Trophoblast cell (in vitro differentiated cells and primary cell): ENCODE data around the gene ZSWIM9.

Experiments used
- DNase-seq, 2 donors: peaks; one replicate each; pipeline ENCODE4 v3.0.0-alpha.2; 2016
- H2AFZ ChIP-seq: 2 replicates; pipeline ENCODE4 v1.6.1; 2013; ENCODE audit warnings: low read length, moderate library complexity, mild to moderate bottlenecking; ENCODE audit not compliant: insufficient read depth, poor library complexity
- H2AK5ac ChIP-seq: 2 replicates; pipeline ENCODE4 v1.6.1; 2013; ENCODE audit warnings: mild to moderate bottlenecking, low read length
- H2BK120ac ChIP-seq: 2 replicates; pipeline ENCODE4 v1.6.1; 2013; ENCODE audit warnings: low read length, mild to moderate bottlenecking, moderate library complexity; ENCODE audit not compliant: insufficient read depth, poor library complexity
- H2BK12ac ChIP-seq: 2 replicates; pipeline ENCODE4 v1.6.1; 2013; ENCODE audit warnings: mild to moderate bottlenecking, low read length, moderate library complexity
- H2BK5ac ChIP-seq: 2 replicates; pipeline ENCODE4 v1.6.1; 2013; ENCODE audit warnings: low read length, low read depth, moderate library complexity, mild to moderate bottlenecking; ENCODE audit not compliant: poor library complexity
- H3K14ac ChIP-seq: 2 replicates; pipeline ENCODE4 v1.6.1; 2013; ENCODE audit warnings: mild to moderate bottlenecking, low read length
- H3K18ac ChIP-seq: 2 replicates; pipeline ENCODE4 v1.6.1; 2013; ENCODE audit warnings: mild to moderate bottlenecking, low read length
- H3K23ac ChIP-seq: 2 replicates; pipeline ENCODE4 v1.6.1; 2013; ENCODE audit warnings: low read length
- H3K27ac ChIP-seq: 2 replicates; pipeline ENCODE4 v1.5.1; 2013; ENCODE audit warnings: low read depth, mild to moderate bottlenecking, inconsistent platforms, low read length, moderate library complexity
- H3K27me3 ChIP-seq: 2 replicates; pipeline ENCODE4 v1.6.1; 2013; ENCODE audit warnings: inconsistent platforms, mild to moderate bottlenecking, low read length, moderate library complexity; ENCODE audit not compliant: insufficient read depth
- H3K36me3 ChIP-seq, 2 experiments: 1 replicate in 1 of 2; 2 replicates in 1 of 2; pipeline ENCODE4 v1.6.1; 2013; ENCODE audit warnings: low read length in 2 of 2, mild to moderate bottlenecking in 2 of 2, moderate library complexity in 1 of 2; ENCODE audit not compliant: insufficient read depth in 2 of 2, control insufficient read depth in 1 of 2
- H3K4ac ChIP-seq: 2 replicates; pipeline ENCODE4 v1.6.1; 2013; ENCODE audit warnings: low read depth, mild to moderate bottlenecking, low read length, moderate library complexity
- H3K4me1 ChIP-seq, 2 experiments: 1 replicate in 1 of 2; 2 replicates in 1 of 2; pipeline ENCODE4 v1.6.1; 2013; ENCODE audit warnings: low read length in 2 of 2, mild to moderate bottlenecking in 2 of 2, moderate library complexity in 1 of 2; ENCODE audit not compliant: insufficient read depth in 2 of 2, control insufficient read depth in 1 of 2
- H3K4me2 ChIP-seq: 2 replicates; pipeline ENCODE4 v1.6.1; 2013; ENCODE audit warnings: inconsistent platforms, mild to moderate bottlenecking, low read length, moderate library complexity
- H3K4me3 ChIP-seq: 2 replicates; pipeline ENCODE4 v1.5.1; 2013; ENCODE audit warnings: mild to moderate bottlenecking, low read depth, low read length, inconsistent platforms
- H3K79me1 ChIP-seq: one replicate; pipeline ENCODE4 v1.6.1; 2013; ENCODE audit warnings: low read length
- H3K79me2 ChIP-seq: 2 replicates; pipeline ENCODE4 v1.6.1; 2013; ENCODE audit warnings: low read length, mild to moderate bottlenecking; ENCODE audit not compliant: control insufficient read depth, insufficient read depth, poor library complexity
- H3K9ac ChIP-seq: 2 replicates; pipeline ENCODE4 v1.6.1; 2013; ENCODE audit warnings: mild to moderate bottlenecking, low read length
- H3K9me3 ChIP-seq: 2 replicates; pipeline ENCODE4 v1.6.1; 2013; ENCODE audit warnings: low read depth, mild to moderate bottlenecking, control low read depth, inconsistent platforms, low read length; ENCODE audit not compliant: insufficient read depth
- H4K12ac ChIP-seq: 2 replicates; pipeline ENCODE4 v1.6.1; 2013; ENCODE audit warnings: low read depth, mild to moderate bottlenecking, low read length, moderate library complexity
- H4K8ac ChIP-seq: 2 replicates; pipeline ENCODE4 v1.6.1; 2013; ENCODE audit warnings: low read depth, mild to moderate bottlenecking, low read length, moderate library complexity
- H4K91ac ChIP-seq: one replicate; pipeline ENCODE4 v1.6.1; 2013; ENCODE audit warnings: low read depth, mild to moderate bottlenecking, low read length, moderate library complexity
- whole genome bisulfite sequencing: extraction: QIAGEN DNeasy Blood & Tissue Kit; methylation state at CpG from one replicate; pipeline ENCODE4 v1.1.7; 2013; ENCODE audit warnings: missing lambda C conversion rate; ENCODE audit not compliant: insufficient read length, insufficient coverage; ENCODE audit errors: extremely low coverage; 5-methylcytosine and 5-hydroxymethylcytosine counted together

ZSWIM9 gene

DNA sequence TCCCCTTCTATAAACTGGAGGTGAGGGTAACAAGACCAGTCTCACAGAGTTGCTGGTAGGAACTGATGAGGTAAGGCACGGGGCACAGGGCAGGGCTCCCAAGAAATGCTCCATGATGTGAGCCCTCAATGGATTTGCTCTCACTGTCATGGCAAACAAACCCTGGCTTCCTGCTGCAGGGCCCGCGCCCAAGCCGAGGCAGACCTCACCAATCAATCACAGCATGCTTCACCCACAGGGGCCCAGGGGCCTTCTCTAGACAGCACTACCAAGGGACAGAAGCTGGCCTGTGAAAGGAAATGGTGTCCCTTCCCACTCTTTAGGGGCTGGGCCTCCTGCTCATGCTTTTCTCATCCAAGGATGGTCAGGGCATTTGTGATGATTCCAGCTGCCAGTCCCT is 33.9 kb upstream of the ZSWIM9 start:
- peaks cover 3% of the 10 kb centered on the region for H3K79me2 ChIP-seq
- peaks cover 61 to 63% of the 10 kb centered on the region in 2 experiments for H3K36me3 ChIP-seq
- H3K4me2 ChIP-seq = no peak overlapping the region
- no peaks in the 10 kb centered on the region for H3K9me3 ChIP-seq
- no peak overlapping the region for H4K8ac ChIP-seq
- H3K27me3 ChIP-seq = no peaks in the 10 kb centered on the region
- H2AFZ ChIP-seq = no peak overlapping the region
- no peak overlapping the region for H4K12ac ChIP-seq
- H3K14ac ChIP-seq = no peak overlapping the region
- H2AK5ac ChIP-seq = no peak overlapping the region
- no peak overlapping the region for H3K4me3 ChIP-seq
- no peak overlapping the region for H3K27ac ChIP-seq
- peaks cover 7% of the 10 kb centered on the region for H3K79me1 ChIP-seq
- H3K4ac ChIP-seq = no peak overlapping the region
- H4K91ac ChIP-seq = no peak overlapping the region
- WGBS = no CpG with 5 or more reads among the region's 4 CpGs
- H3K23ac ChIP-seq = no peak overlapping the region
- no peak overlapping the region for H3K18ac ChIP-seq
- no peak overlapping the region for H3K9ac ChIP-seq
- DNase-seq = no peak
- H2BK12ac ChIP-seq = no peak overlapping the region
- H3K4me1 ChIP-seq = peaks cover 11 to 15% of the 10 kb centered on the region in 2 experiments
- H2BK5ac ChIP-seq = no peak overlapping the region
- no peak overlapping the region for H2BK120ac ChIP-seq

DNA sequence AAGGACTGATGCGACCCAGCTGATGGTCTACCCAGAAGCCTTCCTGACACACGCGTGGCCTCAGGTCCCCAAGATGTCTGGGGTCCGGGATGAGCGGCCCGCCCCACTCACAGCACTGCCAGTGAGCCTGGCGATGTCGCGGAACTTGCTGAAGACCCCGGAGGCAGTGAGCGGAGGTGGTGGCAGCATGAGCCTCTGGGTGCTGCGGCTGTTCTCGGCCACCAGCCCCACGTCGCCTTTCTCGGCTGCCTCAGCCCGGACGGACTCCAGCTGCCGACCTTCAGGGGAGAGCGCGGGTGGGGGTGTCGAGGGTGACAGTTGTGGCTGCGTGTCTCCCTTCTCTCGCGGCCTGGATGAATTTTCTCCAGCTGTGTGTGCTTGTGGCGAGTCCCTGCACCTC is 33.1 kb upstream of the ZSWIM9 start:
- DNase-seq = no peak
- no peak overlapping the region for H3K4me3 ChIP-seq
- H3K27me3 ChIP-seq = no peaks in the 10 kb centered on the region
- no peak overlapping the region for H3K4me2 ChIP-seq
- H3K27ac ChIP-seq = no peak overlapping the region
- no peak overlapping the region for H3K4ac ChIP-seq
- no peak overlapping the region for H4K91ac ChIP-seq
- no peak overlapping the region for H3K18ac ChIP-seq
- H4K8ac ChIP-seq = no peak overlapping the region
- H2AFZ ChIP-seq = no peak overlapping the region
- no peaks in the 10 kb centered on the region for H3K9me3 ChIP-seq
- H2BK12ac ChIP-seq = no peak overlapping the region
- no peak overlapping the region for H4K12ac ChIP-seq
- peaks cover 56 to 59% of the 10 kb centered on the region in 2 experiments for H3K36me3 ChIP-seq
- H3K4me1 ChIP-seq = peaks cover 11 to 15% of the 10 kb centered on the region in 2 experiments
- no peak overlapping the region for H2BK120ac ChIP-seq
- WGBS = no CpG with 5 or more reads among the region's 26 CpGs
- no peak overlapping the region for H3K23ac ChIP-seq
- no peak overlapping the region for H3K9ac ChIP-seq
- no peak overlapping the region for H3K14ac ChIP-seq
- no peak overlapping the region for H2BK5ac ChIP-seq
- peaks cover 7% of the 10 kb centered on the region for H3K79me1 ChIP-seq
- H3K79me2 ChIP-seq = peaks cover 3% of the 10 kb centered on the region
- H2AK5ac ChIP-seq = no peak overlapping the region

DNA sequence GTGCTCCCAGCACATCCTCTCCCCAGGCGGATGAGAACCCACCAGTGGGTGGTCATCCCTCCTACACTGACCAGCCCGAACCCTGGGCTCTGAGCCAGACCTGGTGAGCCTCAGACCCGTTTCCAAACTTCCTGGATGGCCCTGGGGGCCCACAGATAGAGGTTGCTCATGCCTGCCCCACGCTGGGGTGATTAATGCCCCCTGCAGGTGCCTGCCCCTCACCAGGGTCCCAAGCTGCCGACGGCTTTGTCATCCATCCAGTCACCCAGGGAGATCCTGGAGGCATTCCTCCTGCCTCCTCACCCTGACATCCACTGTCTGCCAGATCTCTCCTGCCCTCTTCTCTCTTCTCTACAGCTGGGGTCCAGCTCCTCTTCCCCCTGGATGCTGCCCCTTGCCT is 31.4 kb upstream of the ZSWIM9 start:
- no peak overlapping the region for H3K18ac ChIP-seq
- H3K27me3 ChIP-seq = no peaks in the 10 kb centered on the region
- no peak overlapping the region for H3K4ac ChIP-seq
- peak overlapping the region; percentile 32 for H2AK5ac ChIP-seq
- H3K14ac ChIP-seq = no peak overlapping the region
- no peak overlapping the region for H4K12ac ChIP-seq
- H3K36me3 ChIP-seq = peaks cover 57 to 58% of the 10 kb centered on the region in 2 experiments
- H3K23ac ChIP-seq = no peak overlapping the region
- peaks cover 7% of the 10 kb centered on the region for H3K79me1 ChIP-seq
- no peak overlapping the region for H3K27ac ChIP-seq
- peak overlapping the region; percentile 78 for H4K91ac ChIP-seq
- no CpG with 5 or more reads among the region's 6 CpGs for WGBS
- H2BK12ac ChIP-seq = peak overlapping the region; percentile 44
- H3K79me2 ChIP-seq = peaks cover 3% of the 10 kb centered on the region
- H3K9ac ChIP-seq = no peak overlapping the region
- H4K8ac ChIP-seq = no peak overlapping the region
- no peak overlapping the region for H3K4me2 ChIP-seq
- no peaks in the 10 kb centered on the region for H3K9me3 ChIP-seq
- peaks cover 11 to 15% of the 10 kb centered on the region in 2 experiments for H3K4me1 ChIP-seq
- DNase-seq = no peak
- H2BK120ac ChIP-seq = no peak overlapping the region
- no peak overlapping the region for H2BK5ac ChIP-seq
- no peak overlapping the region for H2AFZ ChIP-seq
- H3K4me3 ChIP-seq = no peak overlapping the region

DNA sequence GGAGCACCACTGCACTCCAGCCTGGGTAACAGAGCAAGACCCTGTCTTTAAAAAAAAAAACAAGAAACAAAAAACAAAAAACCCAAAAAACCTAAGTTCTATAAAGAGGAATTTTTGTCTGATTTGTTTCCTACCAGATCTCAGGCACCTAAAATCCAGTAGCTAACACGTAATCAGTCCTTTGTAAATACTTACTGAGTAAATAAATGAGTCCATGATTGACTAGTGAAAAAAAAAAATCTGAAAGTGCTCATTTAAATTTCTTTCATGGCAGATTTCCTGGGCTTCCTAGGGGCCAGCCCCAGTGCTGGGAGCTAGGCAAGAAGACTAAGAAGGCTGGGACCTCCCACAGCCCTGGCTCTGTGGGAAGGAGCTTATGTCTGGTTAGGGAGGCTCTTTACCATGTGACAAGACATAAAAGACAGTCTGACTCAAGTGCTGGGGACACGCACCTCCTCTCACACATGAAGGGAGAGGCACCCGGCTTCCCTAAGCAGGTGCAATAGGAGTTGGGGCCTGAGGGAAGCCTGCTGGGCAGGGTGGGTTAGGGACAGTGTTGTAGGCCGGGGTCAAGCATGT is 22.8 kb upstream of the ZSWIM9 start:
- Histone ChIP-seq H3K4ac (no peak overlapping the region), H2AK5ac (no peak overlapping the region), H3K9me3 (peaks cover 2% of the 10 kb centered on the region), H3K79me1 (peaks cover 2% of the 10 kb centered on the region), H3K27me3 (no peaks in the 10 kb centered on the region), H4K91ac (no peak overlapping the region), H3K79me2 (no peaks in the 10 kb centered on the region), H3K23ac (no peak overlapping the region), H3K27ac (no peak overlapping the region), H2AFZ (no peak overlapping the region), H3K9ac (no peak overlapping the region), H3K4me1 (peaks cover 4 to 7% of the 10 kb centered on the region in 2 experiments), H4K8ac (no peak overlapping the region), H2BK120ac (no peak overlapping the region), H3K14ac (no peak overlapping the region), H4K12ac (no peak overlapping the region), H2BK12ac (no peak overlapping the region), H3K4me3 (peak overlapping the region; percentile 23), H2BK5ac (no peak overlapping the region), H3K4me2 (no peak overlapping the region), H3K18ac (no peak overlapping the region), H3K36me3 (peaks cover 59 to 61% of the 10 kb centered on the region in 2 experiments)
- no CpG with 5 or more reads among the region's 4 CpGs for WGBS
- DNase-seq = no peak
